GM21381 (cell line): ENCODE measurements around the gene ABHD10.

ENCODE experiments used
- ATAC-seq: cut with Tn5 transposase; IDR thresholded peaks from one replicate; pipeline ENCODE4 v1.9.1; 2021; ENCODE audit warnings: mild to moderate bottlenecking, moderate library complexity; ENCODE audit not compliant: unreplicated experiment

The ABHD10 gene

GRCh38 chr3:111963424-111963823 lies 15.4 kb upstream of the ABHD10 start:
- no peak for ATAC-seq

- ATAC-seq, result no peak
Observed at GRCh38 chr3:111965484-111965883, 13.3 kb upstream of the ABHD10 start.

DNA sequence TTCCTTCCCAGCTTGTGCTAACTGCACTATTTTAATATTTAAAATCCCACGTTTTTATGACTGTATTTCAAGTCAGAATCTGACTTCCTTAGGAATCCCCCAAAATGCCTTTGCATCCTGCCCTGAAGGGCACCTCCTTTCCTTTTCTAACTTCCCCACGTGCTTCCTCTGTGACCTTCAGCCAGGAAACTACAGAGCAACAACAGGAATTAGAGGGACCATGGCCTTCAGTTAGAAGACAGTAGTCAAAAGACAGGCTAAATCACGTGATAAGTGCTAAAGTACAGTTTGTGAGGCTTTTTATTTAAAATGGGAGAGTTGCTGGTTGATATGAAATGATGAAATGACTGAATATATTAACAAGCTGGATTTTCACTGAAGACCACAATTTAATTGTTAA lies 11.8 kb upstream of the ABHD10 start:
- no peak for ATAC-seq

- peak; percentile 82 for ATAC-seq
Observed at GRCh38 chr3:111967651-111968274, 11.1 kb upstream of the ABHD10 start.

DNA sequence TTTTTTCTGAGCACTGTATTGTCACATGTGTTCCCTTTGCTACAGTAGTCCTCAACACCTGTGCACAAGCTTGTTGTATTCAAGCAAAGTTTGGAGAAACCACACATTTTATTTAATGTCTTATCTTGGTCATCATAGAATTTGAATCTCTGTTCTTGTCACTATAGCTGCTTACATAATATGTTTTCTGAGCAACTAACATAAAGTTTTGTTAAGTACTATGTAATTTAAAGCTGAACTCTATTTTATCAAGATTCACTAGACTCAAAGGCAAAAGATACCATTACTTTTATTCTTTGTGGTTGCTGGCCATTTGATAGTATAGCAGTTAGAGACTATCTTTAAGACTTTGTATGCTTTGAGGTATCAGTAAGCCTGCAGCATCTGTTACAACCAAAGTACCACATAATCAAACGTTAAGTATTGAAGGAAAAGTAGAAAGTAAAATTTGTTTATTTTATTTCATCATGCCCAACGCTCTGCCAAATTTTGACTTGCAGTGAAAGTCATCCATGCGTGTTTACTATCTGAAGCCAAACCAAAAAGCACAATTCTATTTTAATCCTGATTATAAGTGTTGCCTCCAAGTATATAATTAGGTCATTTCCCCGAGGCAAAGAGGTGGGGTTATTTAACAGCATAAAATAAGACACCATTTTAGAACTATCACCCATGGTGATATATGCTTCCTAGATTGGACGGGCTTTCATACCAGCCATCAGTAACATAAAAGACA lies 10.3 kb upstream of the ABHD10 start:
- no peak for ATAC-seq

DNA sequence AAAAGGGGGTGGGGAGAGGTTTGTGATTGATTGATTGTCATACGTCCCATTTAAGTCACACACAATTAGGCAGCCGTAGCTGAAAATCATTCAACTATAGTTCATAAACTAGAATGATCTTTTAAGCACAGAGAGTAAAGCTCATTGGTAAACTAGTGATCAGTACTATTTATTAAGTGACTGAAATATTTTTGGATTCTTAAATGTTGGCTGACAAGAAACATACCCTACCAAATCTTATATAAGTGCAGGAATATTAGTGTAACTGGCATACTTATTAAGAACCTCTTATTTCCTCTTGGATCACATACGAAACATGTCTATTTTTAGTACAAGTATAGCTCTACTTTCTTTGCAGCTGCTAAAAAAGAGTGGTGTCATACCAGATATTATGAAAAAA lies 8.4 kb upstream of the ABHD10 start:
- ATAC-seq, result no peak

GRCh38 chr3:111971533-111972130 lies 7.2 kb upstream of the ABHD10 start:
- ATAC-seq, result no peak

- no peak for ATAC-seq
Observed at GRCh38 chr3:111972891-111973290, 5.9 kb upstream of the ABHD10 start.

- ATAC-seq, result no peak
Observed at GRCh38 chr3:111975131-111975530, 3.7 kb upstream of the ABHD10 start.

DNA sequence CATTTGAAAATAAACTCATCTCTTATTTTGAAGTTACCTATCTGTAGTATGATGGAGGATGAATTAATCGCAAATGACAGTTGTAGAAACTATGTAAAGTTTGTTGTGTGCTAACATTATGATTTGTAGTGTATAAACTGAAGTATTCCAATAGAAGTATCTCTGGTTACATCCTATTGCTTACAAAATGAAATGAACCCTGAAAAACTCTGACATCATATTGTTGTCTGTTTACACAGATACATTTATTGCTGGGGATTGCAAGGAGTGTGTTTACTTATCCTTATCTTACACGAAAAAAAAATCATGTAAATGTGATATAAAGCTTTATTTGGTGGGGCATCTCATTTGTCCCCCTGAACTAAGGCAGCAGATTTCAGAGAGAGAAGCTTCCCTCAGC lies 2.6 kb upstream of the ABHD10 start:
- no peak for ATAC-seq

DNA sequence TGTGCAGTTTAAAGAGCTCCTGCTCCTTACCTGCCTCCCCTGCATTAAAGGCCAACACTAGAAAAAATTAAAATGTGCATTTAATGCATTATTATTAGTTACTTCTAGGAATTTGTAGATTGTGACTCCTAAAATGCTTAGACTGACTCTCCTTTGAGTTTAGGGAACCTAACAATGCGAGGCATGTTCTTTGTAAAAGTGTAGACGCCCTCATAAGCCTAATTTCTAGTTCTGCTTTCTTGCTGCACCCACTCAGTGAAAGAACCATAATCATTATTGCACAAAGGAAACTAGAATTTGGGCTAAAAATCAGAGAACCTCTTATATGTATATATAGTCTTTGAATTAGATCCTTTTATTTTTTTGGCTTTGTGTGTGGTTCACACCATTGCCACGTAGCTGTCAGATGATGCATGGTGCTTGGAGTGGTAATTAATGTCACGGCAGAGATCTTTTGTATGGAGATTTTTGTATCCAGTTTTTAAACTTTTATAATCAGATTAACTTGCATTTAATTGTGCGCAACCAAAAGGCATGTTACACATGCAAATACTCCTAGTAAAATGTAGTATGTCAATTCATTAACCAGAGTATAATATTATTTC lies 710 bp downstream of the ABHD10 start:
- peak; percentile 27 for ATAC-seq

GRCh38 chr3:111980716-111981456 lies 2.1 kb downstream of the ABHD10 start:
- ATAC-seq, result no peak

- ATAC-seq, result no peak
Observed at GRCh38 chr3:111981457-111981763, 2.6 kb downstream of the ABHD10 start.

GRCh38 chr3:111984636-111985298 lies 5.9 kb downstream of the ABHD10 start:
- no peak for ATAC-seq

GRCh38 chr3:111986800-111987199 lies 8.0 kb downstream of the ABHD10 start:
- ATAC-seq, result no peak

GRCh38 chr3:111989061-111989678 lies 10.3 kb downstream of the ABHD10 start:
- ATAC-seq, result peak; percentile 82

GRCh38 chr3:111993038-111993437 lies 14.2 kb downstream of the ABHD10 start:
- ATAC-seq, result no peak

- no peak for ATAC-seq
Observed at GRCh38 chr3:111998636-111999483, 20.0 kb downstream of the ABHD10 start, which contains the start of gene TAGLN3. TSS of gene TAGLN3 (plus strand) at chr3:111998922. CDS start at chr3:111999423, 501 bp downstream.
